A549 (cell line): ENCODE measurements around the gene RNF5. TPM values are rescaled to one million over a fixed set of nuclear protein-coding genes. Genes with fewer than 3 reads are reported as not detected.

Experiments
- ATAC-seq, 2 experiments: fragments of 200-7000 bp in 1 of 2; fragments of >200 bp in 1 of 2; cut with Nextera tagmentation in 1 of 2; cut with Tn5 transposase in 1 of 2; 3 replicates each; pipeline versions ENCODE4 v1.8.0 to v1.9.1; 2018 to 2020; ENCODE audit warnings: mild to moderate bottlenecking in 1 of 2, moderate library complexity in 1 of 2
- CTCF ChIA-PET: fragments of 300-600 bp; sonication (Branson Sonifier 250); formaldehyde crosslinking; extraction: SDS; loops from one replicate; lab custom pipeline; 2021; ENCODE audit warnings: antibody characterized with exemption, inconsistent platforms; lab: Yijun Ruan, JAX
- POLR2A ChIA-PET: fragments of 350-600 bp; formaldehyde crosslinking; extraction: SDS; loops from one replicate; lab custom pipeline; 2021; ENCODE audit warnings: antibody characterized with exemption, inconsistent platforms; lab: Yijun Ruan, JAX
- DNase-seq, 2 experiments: peaks; one replicate each; pipeline versions ENCODE4 v3.0.0 to v3.0.0-alpha.2; 2011 to 2016; ENCODE audit warnings: low read depth in 1 of 2, low spot score in 1 of 2
- FAIRE-seq: peaks from 2 replicates; lab custom pipeline; 2011; peaks lifted over from hg19 to GRCh38; lab: Jason Lieb, UNC
- H3K27ac ChIP-seq, 2 experiments: fragments of >200 bp; sonication (Bioruptor Twin); formaldehyde crosslinking; 3 replicates each; pipeline ENCODE4 v1.5.1; 2016 to 2017
- H3K4me1 ChIP-seq: fragments of >200 bp; sonication (Bioruptor Twin); formaldehyde crosslinking; 3 replicates; pipeline ENCODE4 v1.6.1; 2016
- H3K4me2 ChIP-seq: fragments of >200 bp; sonication (Bioruptor Twin); formaldehyde crosslinking; 3 replicates; pipeline ENCODE4 v1.6.1; 2016
- H3K4me3 ChIP-seq: fragments of >200 bp; sonication (Bioruptor Twin); formaldehyde crosslinking; 3 replicates; pipeline ENCODE4 v1.5.1; 2016
- H3K9me3 ChIP-seq: fragments of >200 bp; sonication (Bioruptor Twin); formaldehyde crosslinking; 3 replicates; pipeline ENCODE4 v1.6.1; 2016
- BCL3 ChIP-seq: fragments of >200 bp; sonication (Bioruptor Twin); formaldehyde crosslinking; IDR thresholded peaks from 3 replicates; pipeline ENCODE4 v1.6.1; 2016
- BHLHE40 ChIP-seq: IDR thresholded peaks from 2 replicates; pipeline ENCODE4 v1.6.1; 2012; ENCODE audit warnings: low read depth, low read length, inconsistent platforms
- CBX2 ChIP-seq: fragments of 200-600 bp; sonication (generic); IDR thresholded peaks from 2 replicates; pipeline ENCODE4 v1.6.1; 2016; ENCODE audit warnings: low read depth, mild to moderate bottlenecking, borderline replicate concordance
- EHF ChIP-seq: fragments of 250-450 bp; sonication (Bioruptor Pico); IDR thresholded peaks from 2 replicates; pipeline ENCODE4 v1.5.0; 2020; ENCODE audit warnings: mild to moderate bottlenecking
- EP300 ChIP-seq, 2 experiments: fragments of >200 bp; sonication (Bioruptor Twin); formaldehyde crosslinking; IDR thresholded peaks; 2 replicates in 1 of 2; 3 replicates in 1 of 2; pipeline ENCODE4 v1.6.1; 2016 to 2017
- FOSL2 ChIP-seq, 2 experiments: fragments of 450-650 bp in 1 of 2; fragments of >200 bp in 1 of 2; sonication (Bioruptor Twin) in 1 of 2; formaldehyde crosslinking; IDR thresholded peaks; 2 replicates each; pipeline versions ENCODE4 v1.5.0 to v1.6.1; 2016 to 2020; ENCODE audit warnings: mild to moderate bottlenecking in 1 of 2, moderate library complexity in 1 of 2
- GATA3 ChIP-seq: IDR thresholded peaks from 2 replicates; pipeline ENCODE4 v1.6.1; 2012; ENCODE audit warnings: borderline replicate concordance
- HOXA7 ChIP-seq: fragments of 250-450 bp; sonication (Bioruptor Pico); IDR thresholded peaks from 2 replicates; pipeline ENCODE4 v1.5.0; 2020; ENCODE audit warnings: mild to moderate bottlenecking, moderate library complexity
- HOXB5 ChIP-seq: fragments of 250-450 bp; sonication (Bioruptor Pico); IDR thresholded peaks from 2 replicates; pipeline ENCODE4 v1.5.0; 2020; ENCODE audit warnings: mild to moderate bottlenecking, moderate library complexity
- JUN ChIP-seq, 2 experiments: fragments of >200 bp; sonication (Bioruptor Twin); formaldehyde crosslinking; IDR thresholded peaks; 2 replicates in 1 of 2; 3 replicates in 1 of 2; pipeline ENCODE4 v1.6.1; 2016 to 2017
- MAX ChIP-seq: IDR thresholded peaks from 2 replicates; pipeline ENCODE4 v1.6.1; 2012
- MAZ ChIP-seq: fragments of 150-350 bp; IDR thresholded peaks from 2 replicates; pipeline ENCODE4 v1.6.1; 2014; ENCODE audit warnings: antibody characterized with exemption, low read depth, low read length, borderline replicate concordance
- NPAS2 ChIP-seq: fragments of 250-450 bp; sonication (Bioruptor Pico); IDR thresholded peaks from 2 replicates; pipeline ENCODE4 v1.8.0; 2022; ENCODE audit warnings: mild to moderate bottlenecking, moderate library complexity, borderline replicate concordance
- PBX3 ChIP-seq: IDR thresholded peaks from 2 replicates; pipeline ENCODE4 v1.6.1; 2012
- POLR2A ChIP-seq: IDR thresholded peaks from 2 replicates; pipeline ENCODE4 v1.6.1; 2012; ENCODE audit warnings: mild to moderate bottlenecking, low read length
- POLR2AphosphoS2 ChIP-seq: conservative IDR thresholded peaks from 2 replicates; pipeline ENCODE4 v1.6.1; 2012; ENCODE audit warnings: low read length, improper control_type of control experiment, inconsistent platforms
- RAD21 ChIP-seq, 2 experiments: fragments of >200 bp in 1 of 2; sonication (Bioruptor Twin) in 1 of 2; formaldehyde crosslinking in 1 of 2; IDR thresholded peaks in 1 of 2; conservative IDR thresholded peaks in 1 of 2; 2 replicates in 1 of 2; 3 replicates in 1 of 2; pipeline ENCODE4 v1.6.1; 2012 to 2018; ENCODE audit warnings: inconsistent platforms in 1 of 2
- RARB ChIP-seq: fragments of 250-450 bp; sonication (Bioruptor Pico); IDR thresholded peaks from 2 replicates; pipeline ENCODE4 v1.8.0; 2021; ENCODE audit warnings: mild to moderate bottlenecking, moderate library complexity
- RCOR1 ChIP-seq: fragments of 150-350 bp; IDR thresholded peaks from 2 replicates; pipeline ENCODE4 v1.6.1; 2014; ENCODE audit warnings: antibody characterized with exemption, low read length, low read depth
- REST ChIP-seq: fragments of 200-600 bp; sonication (generic); IDR thresholded peaks from 2 replicates; pipeline ENCODE4 v1.6.1; 2016; ENCODE audit warnings: antibody characterized with exemption, mild to moderate bottlenecking, moderate library complexity
- RFX5 ChIP-seq: fragments of 450-650 bp; IDR thresholded peaks from 2 replicates; pipeline ENCODE4 v1.7.1; 2014; ENCODE audit warnings: antibody characterized with exemption, mild to moderate bottlenecking, moderate library complexity
- SMC3 ChIP-seq: fragments of >200 bp; sonication (Bioruptor Twin); formaldehyde crosslinking; IDR thresholded peaks from 3 replicates; pipeline ENCODE4 v1.6.1; 2018; ENCODE audit warnings: inconsistent platforms
- USF2 ChIP-seq: fragments of 450-650 bp; IDR thresholded peaks from 2 replicates; pipeline ENCODE4 v1.6.1; 2014; ENCODE audit warnings: antibody characterized with exemption
- ZC3H11A ChIP-seq: fragments of 450-650 bp; IDR thresholded peaks from 2 replicates; pipeline ENCODE4 v1.6.1; 2014; ENCODE audit warnings: antibody characterized with exemption, mild to moderate bottlenecking
- WGBS: methylation state at CpG from one replicate; pipeline ENCODE4 v1.1.6; 2017; ENCODE audit errors: missing lambda C conversion rate; 5-methylcytosine and 5-hydroxymethylcytosine counted together
- polyA plus RNA-seq, 4 experiments: library from polyadenylated mRNA; depleted of rRNA in 3 of 4; stranded (reverse); fragments of >200 nt; fragmentation: RNase III in 1 of 4; extraction: RNeasy Plus Mini Kit Qiagen cat#74134 plus additional on column Dnase treatment in 1 of 4; gene quantifications; 2 replicates in 3 of 4; 3 replicates in 1 of 4; pipeline ENCODE4 v1.2.3, GENCODE V29; 2011 to 2017

The RNF5 gene
- polyA plus RNA-seq, 2 of the 4 experiments (the other 2 are of a cell fraction) = 54.1 to 62.7 TPM

- Histone ChIP-seq H3K4me3 (no peak overlapping the region), H3K4me1 (peaks cover 9% of the 10 kb centered on the region; the same call in 2 of the 3 replicates), H3K27ac (no peak overlapping the region), H3K9me3 (no peaks in the 10 kb centered on the region), H3K4me2 (no peak overlapping the region)
- FAIRE-seq = no peak
- POLR2A ChIA-PET = no interaction called here
- ATAC-seq = no peak
- CTCF ChIA-PET = interaction anchor here (1.1 kb wide), 1 partner anchor 51 kb away, joined by 5 read pairs; no protein-coding TSS in a partner anchor
- DNase-seq = no peak
- 85% methylated on average over 4 of the region's 11 CpGs for WGBS
- TF ChIP-seq ZC3H11A (no peak), NPAS2 (CRISPR knock-in tag) (no peak), REST (no peak), USF2 (no peak), JUN (IDR thresholded peaks at IDR 0.05) (no peak), RFX5 (no peak), RARB (CRISPR knock-in tag) (no peak), POLR2A (no peak), EP300 (IDR thresholded peaks at IDR 0.05) (no peak), HOXB5 (CRISPR knock-in tag) (no peak), RCOR1 (no peak), BHLHE40 (no peak), BCL3 (no peak), PBX3 (no peak), POLR2AphosphoS2 (no peak), MAX (no peak), CBX2 (no peak), RAD21 (conservative IDR thresholded peaks at IDR 0.05 in 1 of 2, IDR thresholded peaks at IDR 0.05 in 1 of 2) (no peak)
These were observed 7.9 kb upstream of the RNF5 start for GRCh38 chr6:32170294-32170693.

- DNase-seq (no peak), ATAC-seq (no peak), FAIRE-seq (no peak)
- Histone ChIP-seq H3K4me1 (peaks cover 9% of the 10 kb centered on the region; the same call in 2 of the 3 replicates), H3K9me3 (no peaks in the 10 kb centered on the region), H3K27ac (no peak overlapping the region), H3K4me3 (no peak overlapping the region), H3K4me2 (no peak overlapping the region)
- 93% methylated on average over 6 of the region's 6 CpGs for WGBS
- ChIA-PET CTCF (interaction anchor here (1.1 kb wide), 1 partner anchor 52 kb away, joined by 5 read pairs; no protein-coding TSS in a partner anchor), POLR2A (no interaction called here)
- TF ChIP-seq SMC3 (no peak), BCL3 (no peak), NPAS2 (CRISPR knock-in tag) (no peak), MAZ (no peak), FOSL2 (IDR thresholded peaks at IDR 0.05) (no peak), FOSL2 (CRISPR knock-in tag; IDR thresholded peaks at IDR 0.05) (no peak), POLR2A (no peak), HOXA7 (CRISPR knock-in tag) (no peak), EHF (CRISPR knock-in tag) (no peak), GATA3 (no peak)
These were observed 7.0 kb upstream of the RNF5 start for GRCh38 chr6:32171234-32171633.
